ENCODE results near the gene SKOR1. TPM values are rescaled to one million over a fixed set of nuclear protein-coding genes. Genes with fewer than 3 reads are reported as not detected.

Gene SKOR1
- total RNA-seq, 1 experiment from 2014 or later, result 0.81 TPM

GRCh38 chr15:67836477-67836876 lies 11.2 kb downstream of the SKOR1 start:
- Histone ChIP-seq H3K27ac (ENCODE audit: low read depth, low read length) (no peak overlapping the region), H3K36me3 (ENCODE audit: control insufficient read depth in 1 of 2, insufficient read depth in 2 of 2, low read length in 2 of 2) (no peaks in the 10 kb centered on the region), H3K27me3 (ENCODE audit: insufficient read depth, low read length) (no peaks in the 10 kb centered on the region), H2AFZ (ENCODE audit: low read depth, low read length, poor library complexity, severe bottlenecking) (no peak overlapping the region), H3K4me1 (ENCODE audit: control insufficient read depth in 1 of 2, insufficient read depth in 2 of 2, low read length in 2 of 2) (peaks cover 3 to 21% of the 10 kb centered on the region in 2 experiments; a peak in 3 of 4 replicates), H3K9me3 (ENCODE audit: control insufficient read depth in 1 of 2, insufficient read depth in 1 of 2, low read depth in 1 of 2, low read length in 2 of 2) (no peaks in the 10 kb centered on the region), H3K9ac (ENCODE audit: low read length) (no peak overlapping the region), H3K9me2 (ENCODE audit: insufficient read depth) (no peaks in the 10 kb centered on the region), H4K20me1 (ENCODE audit: insufficient read depth) (no peaks in the 10 kb centered on the region), H3K4me3 (replicated peaks in 1 of 2; ENCODE audit: low read depth in 1 of 2, low read length in 2 of 2) (no peak overlapping the region), H3K4me2 (ENCODE audit: low read length) (no peak overlapping the region), H3K79me2 (ENCODE audit: insufficient read depth, low read length) (no peaks in the 10 kb centered on the region)
- no TSS peak for BruUV-seq (replicated peaks)
- ATAC-seq, result no peak
- ChIA-PET CTCF (interaction anchor here (2.0 kb wide), 1 partner anchor 379 kb away, joined by 6 read pairs; no protein-coding TSS in a partner anchor), POLR2A (no interaction called here), RAD21 (ENCODE audit: low non-redundant PET in 1 of 2, low total read pairs in 2 of 2, uncharacterized antibody in 2 of 2, unreplicated experiment in 2 of 2) (no interaction called here)
- intact Hi-C loops (cut with micrococcal nuclease), result loop anchor here (1.0 to 10.0 kb wide), 4 partner anchors 312 to 592 kb away; partner anchors contain the start of gene C15orf61
- no peak for TF ChIP-seq POLR2A (IDR thresholded peaks at IDR 0.05; ENCODE audit: borderline replicate concordance, extremely low read depth, insufficient read depth, insufficient read length)
- TF ChIP-seq JUND (IDR thresholded peaks at IDR 0.05), result no peak
- no peak for TF ChIP-seq CBX3 (IDR thresholded peaks at IDR 0.05; ENCODE audit: low read depth)
- no peak for TF ChIP-seq MAX (IDR thresholded peaks at IDR 0.05)
- TF ChIP-seq CTCF (IDR thresholded peaks at IDR 0.05 in 2 of 3, conservative IDR thresholded peaks at IDR 0.05 in 1 of 3; ENCODE audit: borderline replicate concordance in 1 of 3, insufficient read depth in 1 of 3, low read depth in 2 of 3, low read length in 2 of 3), result peak; percentile 68 to 81 (median 70)
- TF ChIP-seq FOSL1 (IDR thresholded peaks at IDR 0.05; ENCODE audit: low read depth), result no peak
- TF ChIP-seq EGR1 (IDR thresholded peaks at IDR 0.05; ENCODE audit: low read depth), result no peak
- no peak for TF ChIP-seq TCF7L2 (IDR thresholded peaks at IDR 0.05; ENCODE audit: borderline replicate concordance, extremely low read depth, insufficient read depth, insufficient read length)
- TF ChIP-seq ATF3 (IDR thresholded peaks at IDR 0.05), result no peak
- TF ChIP-seq ZBTB33 (IDR thresholded peaks at IDR 0.05; ENCODE audit: extremely low read depth, insufficient replicate concordance, low read length), result no peak
- no peak for TF ChIP-seq YY1 (IDR thresholded peaks at IDR 0.05; ENCODE audit: extremely low read depth, insufficient replicate concordance, low read depth, low read length)
- TF ChIP-seq SRF (IDR thresholded peaks at IDR 0.05; ENCODE audit: low read depth), result no peak
- TF ChIP-seq ZNF274 (IDR thresholded peaks at IDR 0.05; ENCODE audit: low read depth, low read length), result no peak
- TF ChIP-seq RAD21 (IDR thresholded peaks at IDR 0.05; ENCODE audit: low read depth), result peak; percentile 77
- TF ChIP-seq REST (IDR thresholded peaks at IDR 0.05; ENCODE audit: low read depth), result no peak
- DNase-seq (ENCODE audit: low read depth, low spot score), result no peak

Data from HCT116 (cell line).